SW480 (cell line): ENCODE data around the gene MOB1A.
"Not testable (repeated sequence)": the region's sequence is repeated elsewhere in the genome, so short reads cannot be mapped to it uniquely, and the experiment has no call there.

Source experiments
- DNase-seq: peaks from one replicate; pipeline ENCODE4 v3.0.0-alpha.2; 2016; ENCODE audit warnings: low spot score

MOB1A gene

DNA sequence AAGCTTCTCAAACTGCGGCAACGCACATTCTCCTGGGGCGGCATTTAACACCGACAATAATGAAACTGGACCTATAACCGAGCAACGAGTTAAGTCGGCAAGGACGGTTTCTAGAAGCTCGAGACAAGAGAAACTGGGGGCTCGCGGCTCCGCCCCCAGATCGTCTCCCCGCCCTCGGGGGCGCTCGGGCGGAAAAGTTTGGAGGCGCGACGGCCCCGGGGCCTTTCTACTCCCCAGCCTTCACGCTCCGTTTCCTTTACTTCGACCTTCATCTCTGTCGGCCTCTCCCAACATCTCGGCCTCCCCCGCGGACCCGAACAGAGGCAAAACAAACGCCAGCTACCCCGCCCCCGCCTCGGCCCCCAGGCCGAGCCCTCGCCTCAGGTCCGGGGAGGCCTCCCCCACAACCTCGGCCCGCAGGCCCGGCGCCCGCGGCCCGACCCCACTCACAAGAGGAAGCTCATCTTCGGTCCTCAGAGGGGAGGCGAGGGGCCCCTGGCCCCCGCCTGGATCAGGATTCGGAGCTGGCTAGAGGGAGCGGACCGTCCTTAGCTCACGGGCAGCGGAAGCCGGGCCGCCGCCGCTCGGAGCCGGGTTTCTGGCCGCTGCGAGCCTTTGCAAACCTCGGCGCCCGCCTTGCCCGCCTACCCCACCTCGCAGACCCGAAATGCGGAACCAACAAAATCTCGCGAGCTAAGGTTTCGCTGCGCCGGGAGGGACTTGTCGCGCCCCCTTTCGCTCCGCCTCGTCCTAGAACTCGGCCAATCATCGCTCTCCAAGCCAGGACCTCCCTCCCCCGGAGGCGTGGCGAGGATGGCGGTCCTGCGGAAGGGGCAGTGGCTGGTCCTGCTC is at the start of gene MOB1A:
Gene MOB1A, minus strand, starts transcription at position 669 of the 852 bp plus-strand sequence. Its CDS starts 205 bp downstream, at position 464.
- DNase-seq = peak; percentile 99

DNA sequence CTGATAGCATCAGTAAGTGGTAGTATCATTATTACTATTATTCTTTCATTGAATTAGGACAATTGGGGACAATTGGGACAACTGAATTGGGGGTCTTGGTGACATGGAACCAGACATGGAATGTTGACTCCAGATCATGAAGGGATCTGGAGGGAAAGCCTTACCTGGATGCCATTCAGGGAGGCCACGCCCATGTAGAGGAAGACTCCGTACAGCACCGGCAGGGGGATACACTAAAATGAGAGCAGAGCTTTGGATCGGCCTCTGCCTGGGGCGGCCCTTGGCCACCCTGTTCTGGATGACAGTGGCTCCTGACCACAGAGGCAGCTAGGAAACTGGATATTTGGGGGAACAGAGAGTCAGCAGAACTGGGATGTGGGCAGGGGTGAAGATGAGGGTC is 49.0 kb upstream of the MOB1A start:
- DNase-seq = no peak

DNA sequence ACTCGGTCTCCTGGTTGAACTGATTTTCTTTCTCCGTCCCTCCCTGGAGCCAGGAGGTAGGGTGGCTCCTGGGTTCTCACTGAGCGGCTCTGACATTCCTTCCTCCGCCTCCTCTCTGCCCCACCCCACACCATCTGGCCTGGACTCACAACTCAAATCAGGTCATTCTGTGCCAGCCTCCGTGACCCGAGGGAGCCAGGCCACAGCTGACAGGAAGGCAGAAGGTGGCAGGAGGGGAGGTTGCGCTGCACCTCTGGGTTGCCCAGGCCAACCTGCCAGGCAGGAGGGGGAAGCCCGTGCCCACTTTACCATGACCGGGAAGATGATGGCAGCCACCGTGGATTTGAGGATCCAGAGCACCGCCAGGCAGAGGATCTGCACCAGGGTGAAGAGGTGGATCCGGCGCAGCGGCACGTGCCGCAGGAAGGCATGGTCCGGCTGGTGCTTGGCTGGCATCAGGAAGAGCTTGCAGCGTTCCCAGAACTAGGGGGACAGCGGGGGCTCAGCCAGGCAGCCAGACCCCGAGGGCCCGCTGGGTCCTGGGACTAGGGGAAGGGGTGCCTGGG is 48.1 kb upstream of the MOB1A start:
- peak; percentile 35 for DNase-seq

DNA sequence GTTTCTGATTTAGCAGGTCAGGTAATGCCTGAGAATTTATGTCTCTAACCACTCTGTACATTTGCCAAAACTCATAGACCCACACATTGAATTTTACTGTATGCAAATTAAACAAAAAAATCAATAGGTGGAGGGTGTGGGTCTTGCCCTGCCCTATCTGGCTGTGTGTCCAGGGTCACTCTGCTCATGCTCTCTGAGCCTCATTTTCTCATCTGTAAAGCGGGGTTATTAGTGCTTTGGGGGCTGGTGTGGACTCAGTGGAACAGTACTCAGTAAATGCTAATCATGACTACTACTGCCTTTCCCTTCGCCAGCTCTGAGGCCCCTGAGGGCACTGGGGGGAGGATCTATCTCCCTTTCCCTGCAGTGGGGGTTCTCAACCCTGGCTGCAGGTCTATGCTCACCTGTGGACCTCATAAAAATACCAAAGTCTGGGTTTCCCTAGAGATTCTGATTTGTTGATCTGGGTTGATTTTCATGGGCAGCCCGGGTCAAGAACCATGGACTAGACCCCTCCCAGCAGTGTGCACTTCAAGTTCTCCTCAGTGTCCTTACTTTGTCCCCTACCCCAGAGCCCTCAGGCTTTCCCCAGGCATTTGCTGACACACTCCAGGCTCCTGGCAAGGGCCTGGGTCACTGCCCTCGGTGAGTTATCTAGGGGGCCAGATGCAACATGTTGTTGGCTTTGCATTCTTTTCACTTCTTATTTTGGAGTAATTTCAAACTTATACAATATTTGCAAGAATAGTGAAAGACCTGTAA is 47.2 kb upstream of the MOB1A start:
- no peak for DNase-seq

DNA sequence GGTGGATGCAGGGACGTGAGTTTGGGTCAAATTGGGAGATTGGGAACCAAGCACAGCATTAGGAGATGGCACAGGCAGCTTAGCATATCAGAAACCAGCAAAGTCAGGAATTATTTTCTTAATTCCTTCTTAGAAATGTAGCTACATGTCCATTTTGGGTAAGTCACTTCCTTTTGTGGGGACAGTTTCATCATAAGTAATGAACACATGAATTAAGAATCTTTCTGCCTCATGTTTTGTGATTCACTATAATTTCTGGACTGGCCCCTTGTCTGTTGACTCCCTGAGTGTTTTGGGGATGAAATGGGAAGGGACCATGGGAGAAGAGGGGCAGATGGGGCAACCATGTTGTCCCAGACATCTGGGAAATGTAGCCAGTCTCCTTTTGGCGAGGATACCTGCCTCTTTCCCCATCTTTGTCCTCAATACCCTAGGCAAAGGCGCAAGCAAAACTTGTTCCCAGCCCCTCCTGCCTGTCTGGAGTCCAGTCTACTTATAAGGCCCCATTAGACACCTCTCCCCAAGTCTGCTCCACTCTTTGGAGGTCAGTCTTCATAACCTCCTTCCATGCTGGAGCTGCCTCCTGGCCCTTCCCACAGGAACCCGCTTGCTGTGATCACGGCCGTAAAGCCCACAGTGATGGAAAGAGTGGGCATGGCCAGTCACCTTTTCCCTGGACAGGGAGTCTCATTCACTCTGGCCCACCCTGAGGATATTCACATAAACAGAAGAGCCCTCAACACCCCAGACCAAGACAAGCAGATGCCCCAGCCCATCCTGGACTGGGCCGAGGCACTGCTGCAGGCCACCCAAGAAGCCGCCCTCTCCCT is 45.5 kb upstream of the MOB1A start:
- no peak for DNase-seq

DNA sequence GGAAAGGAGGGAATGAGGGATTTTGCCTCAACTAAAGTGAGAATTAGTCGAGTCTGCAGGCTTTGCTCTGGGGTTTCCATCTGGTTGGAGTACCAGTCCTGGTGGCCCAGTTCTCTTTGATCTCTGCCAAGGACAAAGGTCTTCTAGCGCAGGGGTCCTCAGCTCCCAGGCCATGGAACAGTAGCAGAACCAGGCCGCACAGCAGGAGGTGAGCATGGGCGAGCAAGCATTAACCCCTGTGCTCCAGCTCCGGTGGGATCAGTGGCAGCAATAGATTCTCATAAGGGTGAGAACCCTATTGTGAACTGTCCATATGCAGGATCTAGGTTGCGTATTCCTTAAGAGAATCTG is 43.6 kb upstream of the MOB1A start:
- DNase-seq = no peak

DNA sequence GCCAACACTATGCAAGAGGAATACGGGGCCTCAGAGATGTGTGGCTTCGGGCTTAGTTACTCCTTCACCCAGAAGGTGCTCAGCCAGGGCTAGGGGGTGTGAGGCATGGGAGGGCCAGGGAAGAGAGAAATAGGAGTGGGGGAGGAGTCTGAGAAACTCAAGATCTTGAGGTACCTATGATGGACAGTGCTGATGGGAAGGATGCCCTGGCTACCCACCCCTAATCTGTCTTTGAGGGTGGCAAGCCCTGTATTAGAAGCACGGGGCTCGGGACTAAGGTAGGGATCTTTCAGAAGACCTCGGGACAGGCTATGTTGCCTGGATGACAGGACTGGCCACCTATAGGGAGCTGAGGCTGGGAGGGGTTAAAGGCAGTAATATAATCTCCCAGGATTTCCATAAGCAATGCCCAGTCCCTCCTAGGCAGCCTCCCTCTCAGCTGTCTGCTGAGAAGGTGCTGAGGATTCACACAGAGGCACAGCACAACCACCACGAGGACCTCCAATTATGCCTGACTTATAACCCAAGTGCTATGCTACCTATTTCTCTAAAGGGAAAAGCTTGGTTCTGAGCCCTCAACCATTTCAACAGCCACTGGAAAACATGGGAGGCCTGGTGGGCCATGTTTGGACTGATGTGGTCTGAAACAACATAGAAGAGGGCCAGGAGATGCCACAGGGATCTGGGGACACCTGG is 43.1 kb upstream of the MOB1A start:
- no peak for DNase-seq

DNA sequence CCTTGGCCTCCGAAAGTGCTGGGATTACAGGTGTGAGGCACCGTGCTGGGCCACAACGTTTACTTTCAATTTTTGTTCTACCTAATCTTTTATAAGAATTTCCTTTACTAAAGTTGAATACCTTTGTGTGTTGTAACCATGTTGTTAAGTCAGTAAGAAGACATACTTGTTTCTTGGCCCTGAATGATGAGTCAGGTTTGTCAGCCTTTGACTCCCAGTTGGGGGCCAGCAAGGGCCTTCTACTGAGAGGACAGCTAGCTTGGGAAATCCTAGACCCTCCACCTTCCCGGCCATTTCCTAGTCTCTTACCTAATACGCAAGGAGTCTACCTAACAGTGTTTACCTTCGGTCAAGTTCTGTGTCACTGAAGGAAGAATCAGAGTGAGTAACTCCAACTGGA is 42.4 kb upstream of the MOB1A start:
- DNase-seq = no peak

DNA sequence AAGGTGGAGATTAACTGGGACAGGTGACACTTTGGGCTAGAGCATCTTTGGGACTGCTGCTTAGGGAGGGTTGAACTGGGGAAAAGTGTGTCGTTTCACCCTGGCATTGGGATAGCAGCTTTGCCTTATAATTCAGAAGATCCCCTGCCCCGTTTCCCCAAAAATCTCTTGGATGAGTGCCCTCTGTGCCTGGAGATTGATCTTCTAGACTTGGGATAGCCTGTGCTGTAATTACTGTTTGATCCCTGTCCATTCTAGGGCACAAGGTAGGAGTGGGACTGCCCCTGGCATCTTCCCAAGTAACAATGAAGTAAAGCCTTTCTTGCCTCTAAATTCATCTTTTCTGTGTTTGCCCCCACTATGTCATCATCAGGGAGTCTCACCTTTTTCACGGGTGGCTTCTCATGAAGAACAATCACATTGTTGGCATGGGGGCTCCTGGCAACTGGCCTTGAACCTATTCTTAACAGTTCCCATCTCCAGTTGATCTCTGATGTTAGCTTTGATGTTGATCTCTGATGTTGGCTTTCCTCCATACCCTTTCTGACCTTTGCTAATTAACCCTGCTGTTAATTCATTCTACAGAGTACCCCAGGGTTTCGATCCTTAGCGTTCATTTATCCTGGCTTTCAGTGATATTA is 41.3 kb upstream of the MOB1A start:
- no peak for DNase-seq

DNA sequence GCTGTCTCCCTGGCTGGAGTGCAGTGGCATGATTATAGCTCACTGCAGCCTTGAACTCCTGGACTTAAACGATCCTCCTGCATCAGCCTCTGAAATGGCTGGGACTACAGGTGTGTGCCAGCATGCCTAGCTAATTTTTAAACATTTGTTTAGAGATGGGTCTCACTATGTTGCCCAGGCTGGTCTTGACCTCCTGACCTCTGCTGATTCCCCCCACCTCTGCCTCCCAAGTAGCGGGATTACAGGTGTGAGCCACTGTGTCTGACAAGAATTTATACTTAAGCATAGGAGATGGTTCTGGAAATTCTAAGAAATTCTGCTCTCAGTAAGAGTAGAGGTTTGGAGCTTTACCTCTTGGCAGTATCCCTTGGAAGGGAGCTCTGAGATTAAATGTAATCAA is 38.0 kb upstream of the MOB1A start:
- no peak for DNase-seq

DNA sequence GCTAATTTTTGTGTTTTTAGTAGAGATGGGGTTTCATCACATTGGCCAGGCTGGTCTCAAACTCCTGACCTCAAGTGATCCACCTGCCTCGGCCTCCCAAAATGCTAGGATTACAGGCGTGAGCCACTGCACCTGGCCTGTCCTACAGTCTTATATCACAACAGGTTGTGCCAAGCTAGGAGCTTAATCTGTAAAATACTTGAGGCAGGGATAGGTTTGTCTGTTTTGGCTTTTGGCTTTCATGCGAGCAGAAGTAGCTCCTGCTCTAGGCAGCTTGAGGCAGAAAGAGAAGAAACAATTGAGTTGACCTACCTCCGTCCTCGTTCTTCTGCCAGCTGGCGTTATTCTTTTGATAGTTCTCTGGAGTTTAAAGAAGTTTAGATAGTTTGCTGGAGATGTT is 37.1 kb upstream of the MOB1A start:
- DNase-seq = not testable (repeated sequence)

DNA sequence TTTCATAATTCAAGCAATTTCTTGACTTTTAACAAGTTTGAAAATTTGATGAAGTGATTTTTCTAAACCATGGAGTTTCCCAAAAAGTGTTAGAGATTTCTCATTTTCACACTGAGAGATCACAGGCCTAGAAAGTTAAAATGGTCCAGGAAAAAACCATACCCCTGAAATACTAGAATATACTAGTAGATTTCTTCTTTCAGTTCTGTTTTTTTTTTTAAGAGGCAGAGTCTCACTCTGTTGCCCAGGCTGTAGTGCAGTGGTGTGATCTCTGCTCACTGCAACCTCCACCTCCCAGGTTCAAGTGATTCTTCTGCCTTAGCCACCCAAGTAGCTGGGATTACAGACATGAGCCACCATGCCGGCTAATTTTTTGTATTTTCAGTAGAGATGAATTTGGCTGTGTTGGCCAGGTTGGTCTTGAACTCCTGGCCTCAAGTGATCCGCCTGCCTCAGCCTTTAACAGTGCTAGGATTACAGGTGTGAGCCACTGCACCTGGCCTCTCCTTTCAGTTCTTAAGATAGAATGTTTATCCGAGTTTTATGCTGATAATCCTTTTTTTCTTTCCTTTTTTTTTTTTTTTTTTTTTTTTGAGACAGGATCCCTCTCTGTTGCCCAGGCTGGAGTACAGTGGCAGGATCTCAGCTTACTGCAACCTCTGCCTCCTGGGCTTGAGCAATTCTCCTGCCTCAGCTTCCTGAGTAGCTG is 34.2 kb upstream of the MOB1A start:
- no peak for DNase-seq

DNA sequence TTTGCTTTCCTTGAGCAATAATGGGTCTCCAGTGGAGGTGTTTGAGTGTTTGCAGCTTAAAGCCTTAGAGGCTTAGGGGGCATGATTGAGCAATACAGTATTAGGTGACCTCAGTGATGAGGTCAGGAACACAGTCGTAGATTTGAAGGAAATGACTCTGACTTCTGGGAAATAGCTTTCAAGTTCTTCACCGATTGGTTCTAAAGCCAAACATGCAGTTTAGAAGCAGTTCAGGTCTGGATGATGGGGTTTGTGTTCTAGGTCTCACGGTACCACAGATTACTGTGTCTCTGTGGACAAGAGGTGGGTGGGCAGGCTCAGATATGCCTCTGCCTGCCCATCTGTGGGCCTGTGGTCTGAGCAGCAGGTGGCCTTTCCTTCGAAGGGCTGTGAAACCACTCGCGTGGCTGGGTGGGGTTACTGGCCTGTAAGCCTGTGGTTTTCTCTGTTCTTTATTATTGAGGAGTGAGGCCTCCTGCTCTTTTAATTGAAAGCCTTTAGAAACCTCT is 27.6 kb upstream of the MOB1A start:
- no peak for DNase-seq

DNA sequence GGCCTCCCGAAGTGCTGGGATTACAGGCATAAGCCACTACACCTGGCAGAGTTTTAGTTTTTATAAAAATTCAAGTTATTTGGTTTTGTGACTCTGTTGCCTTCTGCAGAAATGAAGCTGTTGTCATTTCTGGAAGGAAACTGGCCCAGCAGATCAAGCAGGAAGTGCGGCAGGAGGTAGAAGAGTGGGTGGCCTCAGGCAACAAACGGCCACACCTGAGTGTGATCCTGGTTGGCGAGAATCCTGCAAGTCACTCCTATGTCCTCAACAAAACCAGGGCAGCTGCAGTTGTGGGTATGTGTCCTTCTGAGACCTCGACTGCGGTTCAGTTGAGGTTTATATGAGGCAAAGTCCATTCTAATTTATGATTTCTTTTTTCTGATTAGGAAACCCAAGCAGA is 26.9 kb upstream of the MOB1A start:
- peak; percentile 67 for DNase-seq

DNA sequence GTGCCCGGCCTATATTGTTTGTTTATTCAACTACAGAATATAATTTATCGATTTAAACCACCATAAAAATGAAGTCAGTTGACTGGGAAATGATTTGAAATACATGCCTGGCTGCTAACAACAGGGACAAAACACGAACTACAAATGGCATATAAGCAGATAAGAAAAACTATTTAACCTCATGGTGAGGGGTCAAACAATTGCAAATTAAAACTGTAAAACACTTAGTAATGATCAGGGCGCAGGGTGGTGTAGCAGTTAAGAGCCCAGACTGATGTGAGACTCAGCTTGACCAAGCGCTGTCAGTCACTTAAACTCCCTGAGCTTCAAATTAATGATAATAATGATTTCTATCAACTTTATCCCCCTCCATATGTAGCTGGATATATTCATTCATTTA is 26.4 kb upstream of the MOB1A start:
- DNase-seq = no peak

DNA sequence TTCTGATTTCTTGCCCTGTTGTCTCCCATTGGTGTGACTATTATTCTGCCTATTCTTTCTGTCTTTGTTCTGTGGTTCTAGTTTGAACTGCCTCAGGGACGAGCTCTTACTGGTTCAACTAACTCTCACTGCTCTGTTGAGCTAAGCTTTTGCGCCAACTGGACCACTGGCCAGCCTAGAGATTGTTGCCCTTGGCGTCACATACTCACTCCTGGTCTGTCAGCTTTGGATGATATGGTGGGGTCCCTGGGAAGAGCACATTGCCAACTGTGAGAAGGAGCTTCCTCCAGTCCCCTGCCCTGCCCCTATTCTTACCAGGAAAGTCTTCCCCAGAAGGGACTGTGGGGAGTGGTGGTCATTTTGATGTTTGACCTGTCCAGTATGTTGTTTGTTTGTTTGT is 25.8 kb upstream of the MOB1A start:
- DNase-seq = no peak

DNA sequence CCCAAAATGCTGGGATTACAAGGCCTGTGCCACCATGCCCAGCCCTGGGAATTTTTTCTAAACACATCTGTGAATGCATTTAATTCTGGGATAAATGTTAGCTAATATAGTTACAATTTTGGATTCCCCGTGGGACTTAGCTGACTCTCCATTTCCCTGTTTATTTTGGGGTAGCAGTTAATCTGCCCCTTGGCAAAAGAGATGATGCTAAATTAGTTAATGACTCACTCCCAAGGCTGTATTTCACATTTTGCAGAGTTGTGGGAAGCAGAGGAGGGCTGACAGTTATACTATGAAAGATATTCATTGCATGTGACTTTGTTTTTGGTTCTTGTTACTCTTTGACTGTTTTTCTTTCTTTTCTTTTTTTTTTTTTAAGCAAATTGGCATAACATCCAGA is 22.9 kb upstream of the MOB1A start:
- DNase-seq = no peak

DNA sequence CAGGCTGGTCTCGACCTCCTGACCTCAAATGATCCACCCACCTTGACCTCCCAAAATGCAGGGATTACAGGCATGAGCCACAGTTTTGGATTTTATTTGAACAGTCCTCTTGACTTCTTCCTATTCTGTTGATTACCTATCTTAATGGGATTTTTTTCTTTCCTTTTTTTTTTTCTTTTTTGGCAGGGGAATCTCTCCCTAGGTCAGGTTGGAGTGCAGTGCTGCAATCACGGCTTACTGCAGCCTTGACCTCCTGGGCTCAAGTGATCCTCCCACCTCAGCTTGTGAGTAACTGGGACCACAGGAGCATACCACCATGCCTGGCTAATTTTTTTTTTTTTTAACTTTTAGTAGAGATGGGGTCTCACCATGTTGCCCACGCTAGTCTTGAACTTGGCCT is 22.5 kb upstream of the MOB1A start:
- no peak for DNase-seq

DNA sequence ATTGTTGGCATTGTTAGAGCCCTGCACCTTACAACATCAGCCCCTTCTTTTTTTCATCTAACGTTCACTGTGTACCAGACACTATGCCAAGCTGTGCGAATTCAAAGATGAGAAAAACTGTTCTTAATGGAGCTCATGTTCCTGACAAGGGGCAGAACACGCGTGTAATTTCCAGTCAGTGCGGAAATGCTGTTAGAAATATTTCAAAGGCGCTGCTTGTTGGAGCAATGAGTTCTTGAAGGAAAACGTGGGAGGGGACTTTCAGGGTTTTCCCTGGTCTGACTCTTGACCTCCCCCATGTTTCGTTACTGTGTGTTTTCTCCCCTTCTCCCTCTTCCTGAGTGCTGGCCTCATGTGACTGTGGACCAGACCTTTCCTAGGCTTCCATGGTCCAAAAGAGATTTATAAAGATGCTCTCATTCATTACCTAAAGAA is 21.2 kb upstream of the MOB1A start:
- DNase-seq = no peak

DNA sequence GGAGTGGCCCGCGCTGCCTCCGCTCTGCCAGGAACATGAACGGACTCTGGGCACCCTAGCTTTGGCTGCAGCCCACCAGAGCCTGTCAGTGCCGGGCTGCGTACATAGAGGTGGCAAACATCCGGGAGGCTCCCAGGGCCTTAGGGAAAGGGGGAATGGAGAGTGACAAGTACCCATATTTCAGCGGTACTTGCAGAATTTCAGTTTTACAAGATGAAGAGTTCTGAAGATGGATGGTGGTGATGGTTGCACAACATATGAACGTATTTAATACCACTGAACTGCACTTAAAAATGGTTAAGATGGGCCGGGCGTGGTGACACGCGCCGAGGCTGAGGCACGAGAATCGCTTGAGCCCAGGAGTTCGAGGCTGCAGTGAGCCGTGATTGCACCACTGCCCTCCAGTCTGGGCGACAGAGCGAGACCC is 20.6 kb upstream of the MOB1A start:
- DNase-seq = no peak
